IMR-90 (cell line): ENCODE results near the gene VPS13A. TPM values are rescaled to one million over a fixed set of nuclear protein-coding genes. Genes with fewer than 3 reads are reported as not detected.

Experiments
- ATAC-seq: fragments of 200-7000 bp; cut with Tn5 transposase; 2 replicates; pipeline ENCODE4 v1.9.1; 2020; ENCODE audit warnings: low read depth, mild to moderate bottlenecking, moderate library complexity
- BruUV-seq: library from RNA; stranded (reverse); fragments of 400-500 nt; replicated peaks from 2 replicates; lab custom pipeline; 2021; lab: Mats Ljungman, UMichigan
- CTCF ChIA-PET: fragments of 300-600 bp; formaldehyde crosslinking; extraction: SDS; loops from one replicate; lab custom pipeline; 2021; ENCODE audit warnings: antibody characterized with exemption; lab: Yijun Ruan, JAX
- POLR2A ChIA-PET: fragments of 300-600 bp; sonication (Branson Sonifier 250); formaldehyde crosslinking; loops from one replicate; lab custom pipeline; 2022; ENCODE audit warnings: antibody characterized with exemption; ENCODE audit not compliant: unreplicated experiment; lab: Charles Lee
- DNase-seq: peaks from one replicate; pipeline ENCODE4 v3.0.0; 2013
- H2AFZ ChIP-seq: replicated peaks from 2 replicates; pipeline ENCODE3; 2013; ENCODE audit warnings: low read length, mild to moderate bottlenecking; ENCODE audit not compliant: poor library complexity
- H2AK5ac ChIP-seq: 2 replicates; pipeline ENCODE4 v1.6.1; 2013; ENCODE audit warnings: low read depth, low read length, inconsistent platforms
- H2AK9ac ChIP-seq: replicated peaks from 2 replicates; pipeline ENCODE3; 2013; ENCODE audit warnings: mild to moderate bottlenecking, low read depth, low read length, moderate library complexity; ENCODE audit not compliant: poor library complexity
- H2BK120ac ChIP-seq: 2 replicates; pipeline ENCODE4 v1.6.1; 2013; ENCODE audit warnings: low read depth, low read length, inconsistent platforms
- H2BK15ac ChIP-seq: 3 replicates; pipeline ENCODE4 v1.6.1; 2013; ENCODE audit warnings: low read depth, low read length, inconsistent platforms
- H2BK20ac ChIP-seq: 2 replicates; pipeline ENCODE4 v1.6.1; 2013; ENCODE audit warnings: low read depth, mild to moderate bottlenecking, inconsistent platforms, low read length, moderate library complexity
- H2BK5ac ChIP-seq: 2 replicates; pipeline ENCODE4 v1.6.1; 2013; ENCODE audit warnings: mild to moderate bottlenecking, low read depth, low read length, inconsistent platforms; ENCODE audit not compliant: poor library complexity, severe bottlenecking
- H3K14ac ChIP-seq: replicated peaks from 2 replicates; pipeline ENCODE4 v1.6.1; 2013; ENCODE audit warnings: low read depth, low read length, inconsistent platforms
- H3K18ac ChIP-seq: 2 replicates; pipeline ENCODE4 v1.6.1; 2013; ENCODE audit warnings: low read depth, low read length, control low read depth
- H3K23ac ChIP-seq: 2 replicates; pipeline ENCODE4 v1.6.1; 2013; ENCODE audit warnings: low read depth, low read length, inconsistent platforms
- H3K27ac ChIP-seq: 2 replicates; pipeline ENCODE4 v1.5.1; 2013; ENCODE audit warnings: mild to moderate bottlenecking, control low read depth, low read length; ENCODE audit not compliant: insufficient read depth
- H3K27me3 ChIP-seq: 2 replicates; pipeline ENCODE4 v1.6.1; 2013; ENCODE audit warnings: low read length; ENCODE audit not compliant: control insufficient read depth, insufficient read depth
- H3K36me3 ChIP-seq: 2 replicates; pipeline ENCODE4 v1.6.1; 2013; ENCODE audit warnings: low read length, mixed read lengths; ENCODE audit not compliant: control insufficient read depth, insufficient read depth
- H3K4ac ChIP-seq: 2 replicates; pipeline ENCODE4 v1.6.1; 2013; ENCODE audit warnings: low read depth, low read length, inconsistent platforms
- H3K4me1 ChIP-seq: 2 replicates; pipeline ENCODE4 v1.6.1; 2013; ENCODE audit warnings: low read length, mixed read lengths; ENCODE audit not compliant: control insufficient read depth, insufficient read depth
- H3K4me2 ChIP-seq: 2 replicates; pipeline ENCODE4 v1.6.1; 2013; ENCODE audit warnings: low read depth, mild to moderate bottlenecking, control low read depth, low read length, moderate library complexity
- H3K4me3 ChIP-seq: 2 replicates; pipeline ENCODE4 v1.5.1; 2013; ENCODE audit warnings: low read depth, mild to moderate bottlenecking, control low read depth, low read length, moderate library complexity; ENCODE audit not compliant: insufficient read depth
- H3K56ac ChIP-seq: 2 replicates; pipeline ENCODE4 v1.6.1; 2013; ENCODE audit warnings: low read length, inconsistent platforms; ENCODE audit not compliant: insufficient read depth; ENCODE audit errors: extremely low read depth
- H3K79me1 ChIP-seq, 2 experiments: 2 replicates each; pipeline ENCODE4 v1.6.1; 2013; ENCODE audit warnings: low read length in 2 of 2, inconsistent platforms in 1 of 2, low read depth in 1 of 2
- H3K9ac ChIP-seq: 2 replicates; pipeline ENCODE4 v1.6.1; 2013; ENCODE audit warnings: low read depth, low read length, control low read depth
- H3K9me1 ChIP-seq: 2 replicates; pipeline ENCODE4 v1.6.1; 2013; ENCODE audit warnings: low read length, inconsistent platforms; ENCODE audit not compliant: insufficient read depth
- H3K9me3 ChIP-seq: 2 replicates; pipeline ENCODE4 v1.6.1; 2013; ENCODE audit warnings: low read length; ENCODE audit not compliant: control insufficient read depth, insufficient read depth
- H4K20me1 ChIP-seq: 2 replicates; pipeline ENCODE4 v1.6.1; 2013; ENCODE audit warnings: low read length, inconsistent platforms; ENCODE audit not compliant: insufficient read depth
- H4K5ac ChIP-seq: 2 replicates; pipeline ENCODE4 v1.6.1; 2013; ENCODE audit warnings: mild to moderate bottlenecking, low read depth, low read length, control low read depth
- H4K8ac ChIP-seq, 2 experiments: 2 replicates each; pipeline ENCODE4 v1.6.1; 2013; ENCODE audit warnings: low read depth in 2 of 2, low read length in 2 of 2, control low read depth in 1 of 2, inconsistent platforms in 1 of 2
- H4K91ac ChIP-seq: 2 replicates; pipeline ENCODE4 v1.6.1; 2013; ENCODE audit warnings: low read depth, low read length, inconsistent platforms; ENCODE audit not compliant: insufficient read depth
- BHLHE40 ChIP-seq: fragments of 150-350 bp; IDR thresholded peaks from 2 replicates; pipeline ENCODE4 v1.6.1; 2016; ENCODE audit warnings: mild to moderate bottlenecking, low read depth, low read length
- CEBPB ChIP-seq: IDR thresholded peaks from 2 replicates; pipeline ENCODE4 v1.6.1; 2012; ENCODE audit warnings: low read depth, low read length, improper control_type of control experiment
- CHD1 ChIP-seq: IDR thresholded peaks from 2 replicates; pipeline ENCODE4 v1.6.1; 2012; ENCODE audit warnings: low read depth, low read length, improper control_type of control experiment
- FOS ChIP-seq: fragments of 150-350 bp; IDR thresholded peaks from 2 replicates; pipeline ENCODE4 v1.6.1; 2016; ENCODE audit warnings: low read depth, low read length
- MAFK ChIP-seq: IDR thresholded peaks from 2 replicates; pipeline ENCODE4 v1.6.1; 2012; ENCODE audit warnings: low read depth, low read length, improper control_type of control experiment
- MAZ ChIP-seq: IDR thresholded peaks from 2 replicates; pipeline ENCODE4 v1.6.1; 2012; ENCODE audit warnings: low read depth, mild to moderate bottlenecking, low read length, improper control_type of control experiment, moderate library complexity, borderline replicate concordance
- MXI1 ChIP-seq: IDR thresholded peaks from 2 replicates; pipeline ENCODE4 v1.6.1; 2012; ENCODE audit warnings: low read depth, mild to moderate bottlenecking, low read length, moderate library complexity, borderline replicate concordance
- NFE2L2 ChIP-seq: fragments of 150-350 bp; IDR thresholded peaks from 2 replicates; pipeline ENCODE4 v1.6.1; 2016; ENCODE audit warnings: low read depth, mild to moderate bottlenecking, low read length
- POLR2A ChIP-seq: IDR thresholded peaks from 2 replicates; pipeline ENCODE4 v1.6.1; 2012; ENCODE audit warnings: mild to moderate bottlenecking, low read depth, low read length
- RAD21 ChIP-seq: IDR thresholded peaks from 2 replicates; pipeline ENCODE4 v1.6.1; 2012; ENCODE audit warnings: low read length, improper control_type of control experiment
- RCOR1 ChIP-seq: IDR thresholded peaks from 2 replicates; pipeline ENCODE4 v1.6.1; 2012; ENCODE audit warnings: mild to moderate bottlenecking, low read length, improper control_type of control experiment; ENCODE audit not compliant: insufficient replicate concordance
- RFX5 ChIP-seq: IDR thresholded peaks from 2 replicates; pipeline ENCODE4 v1.8.0; 2012; ENCODE audit warnings: low read depth, mild to moderate bottlenecking, low read length, moderate library complexity
- SMC3 ChIP-seq: fragments of 150-350 bp; IDR thresholded peaks from 2 replicates; pipeline ENCODE4 v1.6.1; 2016; ENCODE audit warnings: low read depth, mild to moderate bottlenecking, antibody characterized with exemption, low read length, moderate library complexity
- WGBS, 2 experiments: methylation state at CpG; one replicate each; pipeline versions ENCODE4 v1.1.5 to v1.1.7; 2013; ENCODE audit warnings: missing lambda C conversion rate in 2 of 2; ENCODE audit not compliant: insufficient read length in 1 of 2; ENCODE audit errors: extremely low coverage in 2 of 2; 5-methylcytosine and 5-hydroxymethylcytosine counted together
- dilution Hi-C: fragments of 300-500 bp; cut with HindIII; formaldehyde crosslinking; loops from one replicate; pipeline ENCODE4 v1.14.3; 2018; ENCODE audit warnings: low sequenced_read_pairs; ENCODE audit not compliant: unreplicated experiment
- in situ Hi-C: fragments of 300-500 bp; cut with MboI; formaldehyde crosslinking; loops from 3 replicates; pipeline ENCODE4 v1.14.3; 2019; ENCODE audit warnings: low sequenced_read_pairs, inconsistent platforms, mixed read lengths
- intact Hi-C: fragments of 100-400 bp; cut with micrococcal nuclease; formaldehyde crosslinking; loops from 2 replicates; pipeline ENCODE4 v1.10.0; 2022
- polyA plus RNA-seq, 3 experiments: library from polyadenylated mRNA; depleted of rRNA; stranded (reverse); fragments of >200 nt; gene quantifications; 2 replicates each; pipeline ENCODE4 v1.2.3, GENCODE V29; 2012; ENCODE audit warnings: low replicate concordance in 1 of 3
- total RNA-seq: library from RNA; depleted of rRNA; stranded (reverse); fragments of >200 nt; gene quantifications from 2 replicates; pipeline ENCODE4 v1.2.3, GENCODE V29; 2012
- TF ChIP-seq, protein P1 (sequence below): fragments of 150-350 bp; IDR thresholded peaks from 2 replicates; pipeline ENCODE4 v1.6.1; 2016; ENCODE audit warnings: low read depth, mild to moderate bottlenecking, low read length, moderate library complexity, borderline replicate concordance
- TF ChIP-seq, protein P2 (sequence below): fragments of 150-350 bp; IDR thresholded peaks from 2 replicates; pipeline ENCODE4 v1.6.1; 2017; ENCODE audit warnings: mild to moderate bottlenecking, antibody characterized with exemption, low read length, low read depth
- TF ChIP-seq, protein P3 (sequence below): conservative IDR thresholded peaks from 2 replicates; pipeline ENCODE4 v1.5.1; 2012; ENCODE audit warnings: mild to moderate bottlenecking, low read depth, low read length, improper control_type of control experiment

VPS13A gene
- total and polyA plus RNA-seq, 2 of the 4 experiments (the other 2 are of a cell fraction) = 10.4 to 26.5 TPM

DNA sequence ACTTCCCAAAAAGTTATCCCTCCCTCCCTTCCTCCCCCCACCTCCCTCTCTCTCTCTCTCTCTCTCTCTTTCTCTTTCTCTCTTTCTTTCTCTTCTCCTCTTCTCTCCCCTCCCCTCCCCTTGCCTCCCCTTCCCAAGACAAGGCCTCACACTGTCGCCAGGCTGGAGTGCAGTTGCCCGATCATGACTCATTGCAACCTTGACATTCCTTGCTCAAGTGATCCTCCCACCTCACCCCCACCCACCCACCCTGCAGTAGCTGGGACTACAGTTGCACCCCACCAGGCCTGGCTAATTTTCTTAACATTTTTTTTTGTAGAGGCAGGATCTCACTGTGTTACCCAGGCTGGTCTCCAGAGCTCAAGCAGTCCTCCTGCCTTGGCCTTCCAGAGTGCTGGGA, 32.8 kb downstream of the VPS13A start:
- H3K4me2 ChIP-seq = no peak overlapping the region
- ChIA-PET POLR2A (no interaction called here), CTCF (no interaction called here)
- no peak overlapping the region for H2BK5ac ChIP-seq
- WGBS, 2 experiments = no CpG with 5 or more reads among the region's 2 CpGs
- dilution Hi-C loops = no loop called here
- H4K91ac ChIP-seq = no peak overlapping the region
- ATAC-seq = no peak
- no peak overlapping the region for H3K9ac ChIP-seq
- H4K20me1 ChIP-seq = no peaks in the 10 kb centered on the region
- peak; percentile 13 for DNase-seq
- no peak overlapping the region for H4K8ac ChIP-seq
- H3K9me1 ChIP-seq = peaks cover 3% of the 10 kb centered on the region; the same call in 1 of the 2 replicates
- TF ChIP-seq MAZ = no peak
- no peak for TF ChIP-seq NFE2L2
- TF ChIP-seq RAD21 = no peak
- TF ChIP-seq RFX5 = no peak
- no peak for TF ChIP-seq BHLHE40
- TF ChIP-seq CEBPB = no peak
- TF ChIP-seq, protein P1, sequence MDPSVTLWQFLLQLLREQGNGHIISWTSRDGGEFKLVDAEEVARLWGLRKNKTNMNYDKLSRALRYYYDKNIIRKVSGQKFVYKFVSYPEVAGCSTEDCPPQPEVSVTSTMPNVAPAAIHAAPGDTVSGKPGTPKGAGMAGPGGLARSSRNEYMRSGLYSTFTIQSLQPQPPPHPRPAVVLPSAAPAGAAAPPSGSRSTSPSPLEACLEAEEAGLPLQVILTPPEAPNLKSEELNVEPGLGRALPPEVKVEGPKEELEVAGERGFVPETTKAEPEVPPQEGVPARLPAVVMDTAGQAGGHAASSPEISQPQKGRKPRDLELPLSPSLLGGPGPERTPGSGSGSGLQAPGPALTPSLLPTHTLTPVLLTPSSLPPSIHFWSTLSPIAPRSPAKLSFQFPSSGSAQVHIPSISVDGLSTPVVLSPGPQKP = no peak
- TF ChIP-seq FOS = no peak
- no peak for TF ChIP-seq MAFK
- TF ChIP-seq RCOR1 = no peak
- TF ChIP-seq MXI1 = no peak
- no peak for TF ChIP-seq CHD1
- TF ChIP-seq, protein P2, sequence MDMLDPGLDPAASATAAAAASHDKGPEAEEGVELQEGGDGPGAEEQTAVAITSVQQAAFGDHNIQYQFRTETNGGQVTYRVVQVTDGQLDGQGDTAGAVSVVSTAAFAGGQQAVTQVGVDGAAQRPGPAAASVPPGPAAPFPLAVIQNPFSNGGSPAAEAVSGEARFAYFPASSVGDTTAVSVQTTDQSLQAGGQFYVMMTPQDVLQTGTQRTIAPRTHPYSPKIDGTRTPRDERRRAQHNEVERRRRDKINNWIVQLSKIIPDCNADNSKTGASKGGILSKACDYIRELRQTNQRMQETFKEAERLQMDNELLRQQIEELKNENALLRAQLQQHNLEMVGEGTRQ = no peak
- no peak for TF ChIP-seq SMC3
- TF ChIP-seq, protein P3, sequence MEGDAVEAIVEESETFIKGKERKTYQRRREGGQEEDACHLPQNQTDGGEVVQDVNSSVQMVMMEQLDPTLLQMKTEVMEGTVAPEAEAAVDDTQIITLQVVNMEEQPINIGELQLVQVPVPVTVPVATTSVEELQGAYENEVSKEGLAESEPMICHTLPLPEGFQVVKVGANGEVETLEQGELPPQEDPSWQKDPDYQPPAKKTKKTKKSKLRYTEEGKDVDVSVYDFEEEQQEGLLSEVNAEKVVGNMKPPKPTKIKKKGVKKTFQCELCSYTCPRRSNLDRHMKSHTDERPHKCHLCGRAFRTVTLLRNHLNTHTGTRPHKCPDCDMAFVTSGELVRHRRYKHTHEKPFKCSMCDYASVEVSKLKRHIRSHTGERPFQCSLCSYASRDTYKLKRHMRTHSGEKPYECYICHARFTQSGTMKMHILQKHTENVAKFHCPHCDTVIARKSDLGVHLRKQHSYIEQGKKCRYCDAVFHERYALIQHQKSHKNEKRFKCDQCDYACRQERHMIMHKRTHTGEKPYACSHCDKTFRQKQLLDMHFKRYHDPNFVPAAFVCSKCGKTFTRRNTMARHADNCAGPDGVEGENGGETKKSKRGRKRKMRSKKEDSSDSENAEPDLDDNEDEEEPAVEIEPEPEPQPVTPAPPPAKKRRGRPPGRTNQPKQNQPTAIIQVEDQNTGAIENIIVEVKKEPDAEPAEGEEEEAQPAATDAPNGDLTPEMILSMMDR = no peak
- TF ChIP-seq POLR2A = no peak
- no peak overlapping the region for H2AFZ ChIP-seq
- BruUV-seq = no TSS peak
- no peak overlapping the region for H2AK5ac ChIP-seq
- no peak overlapping the region for H3K27ac ChIP-seq
- H3K56ac ChIP-seq = no peak overlapping the region
- no peak overlapping the region for H2BK15ac ChIP-seq
- no peak overlapping the region for H3K4ac ChIP-seq
- no peaks in the 10 kb centered on the region for H3K9me3 ChIP-seq
- H2BK20ac ChIP-seq = no peak overlapping the region
- no peak overlapping the region for H3K23ac ChIP-seq
- H2BK120ac ChIP-seq = no peak overlapping the region
- H3K27me3 ChIP-seq = no peaks in the 10 kb centered on the region
- intact Hi-C loops = no loop called here
- peaks cover 1% of the 10 kb centered on the region for H3K36me3 ChIP-seq
- no peaks in the 10 kb centered on the region for H3K4me1 ChIP-seq
- H3K4me3 ChIP-seq = no peak overlapping the region
- no peak overlapping the region for H3K14ac ChIP-seq
- no peak overlapping the region for H4K5ac ChIP-seq
- H3K18ac ChIP-seq = no peak overlapping the region
- H3K79me1 ChIP-seq = no peaks in the 10 kb centered on the region; a peak in 1 of 4 replicates
- no peak overlapping the region for H2AK9ac ChIP-seq
- in situ Hi-C loops = no loop called here
